HG02678 (cell line): Measurements from ENCODE around the gene RAD51B.

Experiments
- ATAC-seq: cut with Tn5 transposase; IDR thresholded peaks from one replicate; pipeline ENCODE4 v1.9.1; 2021; ENCODE audit warnings: mild to moderate bottlenecking, moderate library complexity; ENCODE audit not compliant: unreplicated experiment

The RAD51B gene

DNA sequence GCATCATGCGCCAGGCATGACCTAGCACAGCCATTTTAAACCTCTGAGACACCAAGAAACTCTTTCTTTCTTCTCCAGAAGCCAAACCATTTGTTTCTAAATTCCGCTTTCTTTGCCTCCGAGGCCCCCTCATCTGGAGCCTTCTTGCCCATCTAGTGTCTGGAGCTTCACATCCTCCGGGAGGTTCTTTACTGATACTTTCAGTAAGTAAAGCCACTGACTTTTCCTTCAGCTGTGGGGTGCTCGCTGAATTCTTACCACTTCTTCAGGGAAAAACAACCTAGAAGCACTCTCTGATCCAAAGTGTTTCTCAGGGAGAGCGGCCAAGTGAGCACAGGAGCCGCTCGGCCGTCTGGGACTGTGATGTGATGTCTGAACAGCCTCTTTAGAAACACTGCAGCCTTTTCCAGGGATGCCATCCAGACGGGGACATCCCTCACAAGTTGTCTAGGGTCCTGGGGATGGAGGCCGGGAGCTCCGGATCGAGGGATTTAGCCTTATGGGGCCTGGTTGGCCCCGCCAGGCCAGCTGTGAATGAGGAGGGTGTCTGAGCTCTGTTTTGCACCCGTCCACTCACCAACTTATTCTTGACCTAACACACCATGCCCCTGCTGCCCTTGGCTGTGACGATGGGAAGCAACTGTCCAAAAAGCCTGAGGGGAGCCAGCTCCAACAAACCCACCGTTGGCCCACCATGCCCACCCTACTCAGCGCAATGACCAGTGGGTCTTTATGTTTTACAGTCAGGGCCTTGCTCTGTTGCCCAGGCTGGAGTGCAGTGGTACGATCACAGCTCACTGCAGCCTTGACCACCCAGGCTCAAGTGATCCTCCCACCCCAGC lies 812.7 kb downstream of the RAD51B start:
- ATAC-seq: no peak

DNA sequence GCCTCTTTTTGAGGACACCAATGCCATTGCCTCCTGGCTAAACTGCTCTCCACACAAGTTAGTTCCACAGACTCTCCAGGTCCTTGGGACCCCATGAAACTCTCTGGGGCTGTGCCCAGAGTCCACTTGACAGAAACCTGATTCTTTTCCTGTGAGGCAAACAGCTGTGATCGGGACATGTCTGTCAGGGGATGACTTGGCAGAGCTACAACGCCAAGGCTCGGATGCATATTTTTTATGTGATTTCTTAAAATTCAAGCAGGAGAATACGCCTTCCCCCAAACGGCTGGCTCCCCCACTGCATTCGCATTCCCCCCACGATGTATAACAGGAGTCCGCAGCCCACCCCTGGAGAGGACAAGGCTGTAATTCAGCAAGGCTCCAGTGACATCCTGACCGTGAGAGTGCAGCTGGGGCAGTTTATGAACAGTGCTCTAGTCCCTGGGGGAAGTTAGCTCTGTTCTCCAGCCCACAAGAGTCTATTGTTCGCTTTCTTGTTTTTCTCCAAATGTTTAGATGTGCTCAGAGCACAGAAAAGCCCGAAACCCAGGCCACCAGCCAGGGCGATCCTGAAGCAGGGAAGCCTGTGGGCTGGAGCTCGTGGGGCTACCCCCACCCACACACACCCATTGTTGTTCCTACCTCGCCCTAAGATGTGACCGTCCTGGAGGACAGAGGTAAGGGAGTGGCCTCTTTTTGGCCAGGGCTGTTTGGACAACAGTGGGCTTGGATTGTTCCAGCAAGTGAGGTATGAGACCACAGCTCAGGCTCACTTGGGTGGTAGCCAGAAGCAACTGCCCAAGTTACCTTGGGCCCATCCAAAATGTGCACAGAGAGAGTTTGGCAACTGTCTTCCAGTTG lies 813.8 kb downstream of the RAD51B start:
- no peak for ATAC-seq

DNA sequence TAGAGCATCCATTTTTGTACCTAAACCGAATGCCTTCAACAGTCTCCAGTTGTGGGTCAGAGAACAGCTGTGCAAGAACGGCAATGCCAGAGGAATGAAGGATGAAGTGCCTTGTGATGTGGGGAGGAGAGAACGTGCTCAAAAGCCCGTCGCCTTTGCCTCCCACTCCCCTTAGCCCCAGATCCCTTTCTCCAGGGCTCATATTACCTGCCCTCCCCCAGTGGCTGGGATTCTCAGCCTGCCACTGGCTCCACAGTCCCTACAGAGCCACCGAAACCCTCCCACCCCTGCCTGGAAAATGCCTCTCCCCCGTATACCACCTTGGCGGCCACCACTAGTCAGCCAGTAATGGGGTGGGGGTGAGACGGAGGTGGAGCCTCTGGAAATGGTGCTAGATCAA lies 814.8 kb downstream of the RAD51B start:
- no peak for ATAC-seq

DNA sequence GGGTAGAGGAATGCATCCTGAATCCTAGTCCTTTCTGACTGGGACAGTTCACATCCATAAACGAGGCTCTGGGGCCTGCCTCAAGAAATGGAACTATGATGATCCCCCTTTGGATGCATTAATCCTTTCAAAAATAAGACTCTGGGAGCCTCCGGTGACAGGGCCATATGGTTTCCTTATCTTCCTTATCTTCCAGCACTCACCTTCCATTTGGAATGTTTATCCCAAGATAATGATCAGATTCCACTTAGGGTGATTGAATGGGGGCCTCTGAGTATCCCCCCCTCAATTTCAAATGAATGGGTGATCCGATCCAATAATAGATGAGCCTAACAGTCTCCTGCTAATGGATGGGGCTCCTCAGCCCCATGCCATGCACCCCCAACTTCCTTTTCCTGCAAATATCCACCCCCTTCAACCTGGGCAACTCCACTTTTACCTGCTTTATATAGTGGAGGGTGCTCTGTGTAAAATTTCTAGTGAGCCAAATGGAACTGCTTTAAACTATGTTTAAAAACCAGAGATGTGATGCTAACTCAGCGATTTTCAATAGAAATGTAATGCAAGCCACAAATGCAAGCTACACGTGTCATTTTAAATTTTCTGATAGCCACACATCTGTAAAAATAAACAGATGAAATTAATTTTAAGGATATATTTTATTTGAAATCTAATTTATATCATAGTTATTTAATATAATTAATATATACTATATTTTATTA lies 815.5 kb downstream of the RAD51B start:
- ATAC-seq: no peak

DNA sequence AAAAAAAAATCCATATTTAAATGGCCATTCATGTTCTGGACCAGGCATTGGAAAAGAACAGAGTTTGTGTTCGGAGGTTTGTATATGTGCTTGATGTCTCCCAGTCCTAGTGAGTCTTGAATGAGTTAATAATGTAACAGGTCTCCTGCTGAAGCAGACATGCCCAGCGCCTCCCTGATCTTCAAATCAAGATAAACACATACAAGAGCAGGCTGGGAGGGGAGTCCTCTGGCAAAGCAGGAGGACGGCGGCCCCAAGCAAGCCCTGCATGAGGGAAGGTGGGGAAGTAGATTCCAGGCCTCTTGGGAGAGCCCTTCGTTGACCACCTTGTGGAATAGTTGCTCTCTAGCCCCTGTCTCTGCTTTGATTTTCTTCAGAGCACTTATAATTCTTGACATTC lies 817.0 kb downstream of the RAD51B start:
- ATAC-seq: no peak

DNA sequence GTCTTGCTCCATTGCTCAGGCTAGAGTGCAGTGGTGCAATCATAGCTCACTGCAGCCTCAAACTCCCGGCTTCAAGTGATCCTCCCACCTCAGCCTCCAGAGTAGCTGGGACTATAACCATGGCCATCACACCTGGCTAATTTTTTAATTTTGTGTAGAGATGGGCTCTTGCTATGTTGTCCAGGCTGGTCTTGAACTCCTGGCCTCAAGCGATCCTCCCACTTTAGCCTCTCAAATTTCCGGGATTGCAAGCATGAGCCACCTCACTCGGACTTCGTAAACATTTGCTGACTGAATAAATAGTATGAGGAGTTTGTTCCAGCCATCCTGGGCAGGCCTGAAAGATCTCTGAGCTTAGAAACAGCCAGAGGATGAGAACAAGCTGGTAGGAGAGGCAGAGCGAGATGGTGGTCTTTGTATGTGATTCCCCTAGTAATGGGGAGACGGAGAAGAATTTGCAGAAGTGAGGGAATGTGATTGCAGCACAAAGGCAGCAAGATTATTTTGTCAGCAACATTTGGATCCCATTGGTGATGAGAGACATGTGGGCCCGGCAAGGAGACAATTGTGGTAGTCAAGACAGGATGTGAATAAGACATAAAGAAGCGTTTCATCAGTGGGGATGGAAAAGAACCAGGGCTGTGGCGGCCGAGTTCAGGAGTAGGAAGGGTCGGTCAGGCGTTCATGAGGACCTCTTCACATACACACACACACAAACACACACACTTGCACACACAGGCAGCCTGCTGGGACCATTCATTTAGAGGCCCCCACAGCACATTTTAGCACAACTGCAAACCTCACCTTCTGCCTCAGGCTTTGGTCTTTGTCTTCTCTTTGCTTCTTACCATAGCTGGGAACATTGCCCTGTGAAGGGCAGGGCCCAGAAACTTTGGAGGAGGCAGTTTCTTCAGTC lies 817.8 kb downstream of the RAD51B start:
- no peak for ATAC-seq

DNA sequence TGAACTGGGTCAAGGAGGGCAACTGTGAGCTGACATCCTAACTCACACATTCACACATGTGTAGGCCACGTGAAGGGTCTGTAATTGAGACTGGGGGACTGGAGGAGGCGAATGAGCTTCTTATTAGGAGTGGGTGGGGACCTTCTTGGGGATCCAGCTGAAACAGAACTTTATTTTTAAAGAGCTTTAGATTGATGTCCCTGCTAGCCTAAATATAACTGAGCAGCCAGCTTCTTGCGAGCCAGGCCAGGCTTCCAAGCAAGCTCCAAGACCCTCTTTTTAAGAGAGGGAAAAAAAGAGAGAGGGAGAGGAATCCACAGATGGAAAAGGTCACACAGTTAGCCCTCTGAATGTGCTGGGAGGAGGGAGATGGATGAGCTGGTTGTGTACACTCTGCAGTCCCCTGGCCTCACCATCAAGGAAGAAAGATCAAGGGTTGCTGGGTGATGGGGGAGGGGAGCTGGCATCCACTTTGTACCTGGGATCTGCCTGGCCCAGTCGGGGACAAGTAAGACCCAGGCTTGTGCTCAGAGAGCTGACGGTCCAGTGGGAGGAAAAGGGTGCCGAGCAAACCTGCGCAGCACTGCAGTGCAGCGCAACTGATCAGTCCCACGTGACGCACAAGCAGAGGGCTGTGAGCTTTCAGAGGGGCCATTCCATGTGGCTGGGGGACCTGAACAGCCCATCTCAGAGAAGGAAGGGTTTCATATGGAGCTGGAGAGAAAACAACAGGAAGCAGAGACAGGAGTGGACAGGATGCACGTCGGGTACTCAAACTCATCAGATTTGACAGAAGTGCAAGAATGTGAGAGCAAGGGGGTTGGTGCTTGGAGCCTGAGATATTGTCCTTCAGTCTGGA lies 818.8 kb downstream of the RAD51B start:
- ATAC-seq: no peak

DNA sequence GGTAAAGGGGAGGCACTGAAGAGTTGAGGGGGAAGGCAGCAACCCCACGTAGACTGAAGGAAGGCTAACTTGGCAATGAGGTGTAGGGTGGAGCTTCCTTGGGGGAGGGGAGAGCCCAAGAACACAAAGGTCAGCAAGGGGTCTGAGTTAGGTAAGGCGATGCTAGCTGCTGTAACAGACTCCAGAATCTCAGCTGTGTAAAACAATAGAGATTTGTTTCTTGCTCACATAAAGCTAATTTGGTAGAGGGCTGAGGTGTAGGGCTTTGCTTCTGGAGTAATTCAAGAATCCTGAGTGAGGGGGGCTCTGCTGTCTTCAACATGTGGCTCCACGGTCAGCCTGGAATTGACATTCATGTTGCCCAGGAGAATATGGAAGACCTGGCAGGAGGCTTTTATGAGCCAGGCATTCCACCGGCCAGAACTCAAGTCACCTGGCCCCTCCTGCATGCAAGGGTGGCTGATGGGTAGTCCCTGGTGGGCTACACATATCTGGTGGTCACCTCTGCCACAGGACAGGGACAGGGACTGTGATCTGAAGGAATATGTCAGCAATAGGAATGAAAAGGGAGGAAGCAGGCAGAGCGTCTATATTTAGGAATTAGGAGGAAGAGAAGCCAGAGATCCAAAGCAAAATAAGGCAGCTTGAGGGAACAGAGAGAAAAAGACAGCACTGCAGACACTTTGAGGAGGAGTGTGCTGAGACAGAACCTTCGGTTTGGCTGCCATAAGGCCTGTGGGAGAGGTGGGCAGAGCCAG lies 819.6 kb downstream of the RAD51B start:
- ATAC-seq: no peak

DNA sequence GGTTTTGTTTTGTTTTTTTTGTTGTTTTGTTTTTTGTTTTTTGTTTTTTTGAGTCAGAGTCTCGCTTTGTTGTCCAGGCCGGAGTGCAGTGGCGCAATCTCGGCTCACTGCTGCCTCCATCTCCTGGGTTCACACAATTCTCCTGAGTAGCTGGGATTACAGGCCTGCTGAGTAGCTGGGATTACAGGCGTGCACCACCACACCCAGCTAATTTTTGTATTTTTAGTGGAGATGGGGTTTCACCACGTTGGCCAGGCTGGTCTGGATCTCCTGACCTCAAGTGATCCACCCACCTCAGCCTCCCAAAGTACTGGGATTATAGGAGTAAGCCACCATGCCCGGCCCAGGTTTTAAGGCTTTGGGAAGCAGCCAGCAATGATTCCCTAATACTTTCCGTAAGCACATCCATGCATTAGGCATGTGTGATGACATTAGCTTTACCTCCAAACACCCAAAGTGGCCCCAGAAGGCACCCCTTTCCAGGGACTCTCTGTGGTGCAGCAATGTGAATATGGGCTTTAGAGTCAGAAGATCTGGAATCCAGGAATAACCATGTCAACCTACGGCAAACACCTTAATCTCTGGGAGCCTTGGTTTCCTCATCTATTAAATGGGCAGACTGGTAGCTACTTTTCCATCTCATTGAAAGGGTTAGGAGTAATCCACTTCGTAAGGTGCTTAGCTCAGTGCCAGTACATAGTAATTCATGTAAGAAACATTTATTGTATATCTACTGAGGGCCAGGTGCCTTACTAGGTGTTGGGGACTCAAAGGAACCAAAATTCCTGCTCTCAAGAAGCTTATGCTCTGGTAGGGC lies 820.4 kb downstream of the RAD51B start:
- ATAC-seq: no peak

DNA sequence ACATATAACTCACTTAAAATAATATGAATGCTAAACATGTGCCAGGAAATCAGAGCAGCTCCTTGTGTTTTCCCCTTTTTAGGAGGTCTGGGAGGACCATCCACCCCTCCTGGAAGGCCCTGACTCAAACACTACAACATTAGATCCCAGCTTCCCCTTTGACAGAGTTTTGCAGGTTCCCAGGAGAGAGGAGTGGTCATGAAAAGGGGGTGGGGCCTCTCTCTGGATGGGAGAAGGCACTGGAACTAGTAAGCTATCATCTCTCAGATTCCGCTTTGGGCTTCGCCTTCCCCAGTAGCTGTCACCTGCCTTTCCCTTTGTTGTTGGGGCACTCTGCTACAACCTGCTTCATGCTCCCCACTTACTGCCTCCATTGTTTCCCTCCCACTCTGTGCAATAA lies 824.1 kb downstream of the RAD51B start:
- ATAC-seq: no peak

DNA sequence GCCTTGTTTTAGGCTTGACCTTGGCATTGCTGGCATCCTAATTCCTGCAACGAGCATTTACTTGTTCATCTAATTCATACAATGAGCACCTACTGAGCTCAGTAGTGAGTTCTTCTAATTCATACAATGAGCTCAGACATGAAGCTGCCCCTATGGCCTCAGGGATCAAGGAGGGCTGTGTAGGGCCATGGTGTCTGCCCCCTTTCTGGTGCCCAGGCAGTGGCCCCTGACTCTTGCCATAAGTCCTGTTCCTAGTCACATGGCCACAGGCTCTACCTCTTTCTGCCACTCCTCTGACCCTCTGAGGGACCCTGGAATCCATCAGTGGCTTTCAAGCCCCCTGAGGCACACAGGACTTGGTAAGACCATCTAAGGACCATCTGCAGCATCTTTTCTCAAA lies 824.5 kb downstream of the RAD51B start:
- ATAC-seq: no peak

DNA sequence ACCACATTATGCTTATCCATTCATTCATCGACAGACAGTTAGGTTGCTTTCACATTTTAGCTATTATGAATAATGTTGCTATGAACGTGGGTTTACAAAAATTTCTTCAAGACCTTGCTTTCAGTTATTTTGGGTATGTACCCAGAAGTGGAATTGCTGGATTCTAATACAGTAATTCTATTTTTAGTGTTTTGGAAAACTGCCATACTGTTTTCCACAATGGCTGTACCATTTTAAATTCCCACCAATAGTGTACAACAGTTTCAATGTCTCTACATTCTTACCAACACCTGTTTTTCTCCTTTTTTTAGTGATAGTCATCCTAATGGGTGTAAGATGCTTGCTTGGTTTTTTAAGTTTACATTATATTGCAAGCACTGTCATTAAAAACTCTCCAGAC lies 825.8 kb downstream of the RAD51B start:
- ATAC-seq: no peak

DNA sequence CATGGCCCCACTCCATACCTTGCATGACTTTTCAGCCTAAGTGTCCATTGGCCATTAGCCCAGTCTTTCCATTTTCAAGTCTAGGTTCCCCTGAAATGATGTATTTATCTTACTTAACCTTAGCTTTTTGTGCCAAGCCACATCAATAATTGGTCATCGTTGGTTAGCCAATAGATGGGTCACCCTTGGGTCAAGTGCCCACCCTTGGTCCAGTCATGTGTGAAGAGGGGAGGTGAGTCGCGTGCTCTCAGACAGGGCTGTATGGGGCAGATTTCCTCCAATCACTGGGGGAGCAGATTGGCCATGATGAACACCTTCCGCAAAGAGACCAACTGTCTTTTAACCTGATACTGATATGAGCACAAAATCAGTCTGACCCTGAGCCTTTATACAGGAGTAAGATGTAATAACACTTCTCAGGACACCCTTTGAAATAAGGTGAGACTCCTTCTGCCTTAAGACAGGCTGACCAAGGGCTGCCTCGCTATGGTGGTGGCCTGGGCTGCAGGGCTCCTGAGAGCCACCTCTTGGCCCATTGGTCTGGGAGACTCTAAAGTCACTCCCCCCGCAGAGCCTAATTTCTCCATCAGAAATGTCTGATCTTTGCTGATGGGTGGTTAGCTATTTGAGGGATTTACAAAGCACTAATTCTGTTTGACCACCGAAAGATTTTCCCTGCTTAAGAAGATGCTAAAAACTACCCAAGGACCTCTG lies 830.1 kb downstream of the RAD51B start:
- ATAC-seq: no peak

DNA sequence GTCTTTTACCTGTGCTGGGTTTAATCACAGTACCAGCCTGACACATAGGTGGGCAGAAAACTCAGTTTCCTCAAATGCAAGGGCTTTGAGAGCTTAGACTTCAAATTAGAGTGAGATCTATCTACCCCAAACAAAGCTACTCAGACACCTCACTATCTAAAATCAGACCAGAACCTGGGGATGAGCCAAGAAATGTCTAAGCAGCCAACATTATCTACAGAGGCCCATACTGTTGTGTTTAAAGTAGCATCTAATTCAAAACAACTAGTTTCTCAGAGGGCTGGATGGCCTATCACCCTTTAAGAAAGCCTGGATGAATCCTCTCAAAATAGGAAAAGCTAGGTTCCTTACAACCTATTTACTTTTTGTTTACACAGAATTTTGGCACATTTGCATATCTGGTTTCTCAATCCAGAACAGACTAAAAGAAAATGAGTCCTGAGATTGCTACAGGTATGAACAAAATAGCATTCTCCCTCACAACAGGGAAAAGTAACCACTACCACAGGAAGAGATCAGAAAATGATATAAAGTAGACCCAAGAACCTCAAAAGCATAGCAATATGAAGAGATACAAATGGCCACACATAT lies 830.9 kb downstream of the RAD51B start:
- no peak for ATAC-seq

DNA sequence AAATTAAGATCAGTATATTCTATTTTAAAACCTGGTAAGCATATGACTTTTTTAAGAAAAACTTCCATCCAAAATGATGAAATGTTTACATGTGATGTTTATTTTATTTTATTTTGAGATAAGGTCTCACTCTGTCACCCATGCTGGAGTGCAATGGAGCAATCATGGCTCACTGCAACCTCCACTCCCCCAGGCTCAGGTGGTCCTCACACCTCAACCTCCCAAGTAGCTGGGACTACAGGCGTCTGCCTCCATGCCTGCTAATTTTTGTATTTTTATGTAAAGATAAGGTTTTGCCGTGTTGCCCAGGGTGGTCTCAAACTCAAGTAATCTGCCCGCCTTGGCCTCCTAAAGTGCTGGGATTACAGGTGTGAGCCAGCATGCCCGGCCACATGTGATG lies 831.5 kb downstream of the RAD51B start:
- ATAC-seq: no peak

DNA sequence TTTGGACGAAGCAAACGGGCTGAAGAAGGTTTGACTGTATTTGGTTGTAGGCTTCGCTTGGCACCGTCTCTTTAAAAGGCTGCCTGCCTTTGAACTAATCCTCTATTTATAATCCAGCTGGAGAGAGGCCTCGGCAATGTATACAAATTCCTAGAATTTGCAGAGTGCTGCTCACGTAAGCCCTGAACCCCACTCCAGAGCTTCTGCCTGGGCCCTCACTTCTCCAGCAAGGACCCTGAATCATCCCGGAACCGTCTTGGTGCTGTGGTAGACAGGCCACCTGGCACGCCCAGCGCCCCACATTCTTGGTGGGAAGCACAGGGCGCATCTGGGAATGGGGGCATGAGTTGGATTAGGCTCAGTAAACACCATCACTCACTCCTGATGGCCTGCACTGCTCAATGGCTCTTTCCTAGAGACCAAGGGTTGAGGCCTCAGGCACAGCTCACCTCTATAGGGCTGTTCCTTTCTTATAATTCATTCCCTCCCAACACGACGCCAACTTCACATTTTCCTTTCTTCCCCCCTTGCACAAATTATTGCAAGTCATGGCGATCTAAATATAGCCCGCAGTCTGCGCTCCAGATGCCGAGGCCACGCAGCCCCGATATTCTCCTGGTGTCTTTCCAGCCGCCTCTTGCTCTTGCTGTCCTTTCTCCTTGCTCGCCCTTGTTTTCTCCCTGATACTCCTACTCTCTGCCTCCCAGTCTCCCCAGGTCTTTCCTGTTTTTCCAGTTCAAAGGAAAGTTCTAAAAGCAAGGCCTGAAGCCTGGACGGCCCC lies 832.3 kb downstream of the RAD51B start:
- ATAC-seq: no peak
